ENCODE data around the gene OR4D6. TPM values are rescaled to one million over a fixed set of nuclear protein-coding genes. Genes with fewer than 3 reads are reported as not detected.
"Not testable (repeated sequence)": the region's sequence is repeated elsewhere in the genome, so short reads cannot be mapped to it uniquely, and the experiment has no call there.

Gene OR4D6
- total RNA-seq, 1 experiment from 2014 or later = not detected

GRCh38 chr11:59437770-59438169 is 19.0 kb upstream of the OR4D6 start:
- no peak overlapping the region for H3K9ac ChIP-seq (ENCODE audit: low read length)
- intact Hi-C loops (cut with micrococcal nuclease) = no loop called here
- ATAC-seq (no peak), DNase-seq (no peak)
- no peak overlapping the region for H3K27ac ChIP-seq (ENCODE audit: low read length)
- no peaks in the 10 kb centered on the region for H4K20me1 ChIP-seq (ENCODE audit: low read length)
- H3K9me3 ChIP-seq (ENCODE audit: low read length) = no peaks in the 10 kb centered on the region
- H3K4me2 ChIP-seq (ENCODE audit: low read length) = no peak overlapping the region
- no peak overlapping the region for H2AFZ ChIP-seq (ENCODE audit: low read length)
- H3K79me2 ChIP-seq (ENCODE audit: low read length) = no peaks in the 10 kb centered on the region
- TF ChIP-seq, protein P1, sequence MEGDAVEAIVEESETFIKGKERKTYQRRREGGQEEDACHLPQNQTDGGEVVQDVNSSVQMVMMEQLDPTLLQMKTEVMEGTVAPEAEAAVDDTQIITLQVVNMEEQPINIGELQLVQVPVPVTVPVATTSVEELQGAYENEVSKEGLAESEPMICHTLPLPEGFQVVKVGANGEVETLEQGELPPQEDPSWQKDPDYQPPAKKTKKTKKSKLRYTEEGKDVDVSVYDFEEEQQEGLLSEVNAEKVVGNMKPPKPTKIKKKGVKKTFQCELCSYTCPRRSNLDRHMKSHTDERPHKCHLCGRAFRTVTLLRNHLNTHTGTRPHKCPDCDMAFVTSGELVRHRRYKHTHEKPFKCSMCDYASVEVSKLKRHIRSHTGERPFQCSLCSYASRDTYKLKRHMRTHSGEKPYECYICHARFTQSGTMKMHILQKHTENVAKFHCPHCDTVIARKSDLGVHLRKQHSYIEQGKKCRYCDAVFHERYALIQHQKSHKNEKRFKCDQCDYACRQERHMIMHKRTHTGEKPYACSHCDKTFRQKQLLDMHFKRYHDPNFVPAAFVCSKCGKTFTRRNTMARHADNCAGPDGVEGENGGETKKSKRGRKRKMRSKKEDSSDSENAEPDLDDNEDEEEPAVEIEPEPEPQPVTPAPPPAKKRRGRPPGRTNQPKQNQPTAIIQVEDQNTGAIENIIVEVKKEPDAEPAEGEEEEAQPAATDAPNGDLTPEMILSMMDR (conservative IDR thresholded peaks at IDR 0.05; ENCODE audit: low read depth, low read length) = no peak
- TF ChIP-seq EZH2phosphoT487 (IDR thresholded peaks at IDR 0.05; ENCODE audit: borderline replicate concordance, low read length) (no peak), EZH2 (IDR thresholded peaks at IDR 0.05; ENCODE audit: low read length, unreplicated experiment) (no peak)
- ChIA-PET POLR2A (ENCODE audit: unreplicated experiment) (no interaction called here), CTCF (no interaction called here)
- H3K4me1 ChIP-seq (ENCODE audit: insufficient read depth, low read length) = no peaks in the 10 kb centered on the region
- no peaks in the 10 kb centered on the region for H3K36me3 ChIP-seq (ENCODE audit: low read depth, low read length)
- no peak overlapping the region for H3K4me3 ChIP-seq (ENCODE audit: low read length)
- H3K27me3 ChIP-seq (ENCODE audit: low read length) = peaks cover 71% of the 10 kb centered on the region
- no TSS peak for BruUV-seq (replicated peaks)
- no peaks in the 10 kb centered on the region for H3K9me2 ChIP-seq (replicated peaks; ENCODE audit: low read length)
- H3F3A ChIP-seq (ENCODE audit: low read length, unreplicated experiment) = no peaks in the 10 kb centered on the region

DNA sequence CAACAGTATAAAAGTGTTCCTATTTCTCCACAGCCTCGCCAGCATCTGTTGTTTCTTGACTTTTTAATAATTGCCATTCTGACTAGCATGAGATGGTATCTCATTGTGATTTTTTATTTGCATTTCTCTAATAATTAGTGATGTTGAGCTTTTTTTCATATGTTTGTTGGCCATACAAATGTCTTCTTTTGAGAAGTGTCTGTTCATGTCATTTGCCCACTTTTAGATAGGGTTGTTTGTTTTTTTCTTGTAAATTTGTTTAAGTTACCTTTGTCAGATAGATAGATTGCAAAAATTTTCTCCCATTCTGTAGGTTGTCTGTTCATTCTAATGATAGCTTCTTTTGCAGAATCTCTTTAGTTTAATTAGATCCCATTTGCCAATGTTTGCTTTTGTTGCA is 11.1 kb upstream of the OR4D6 start:
- H3K27me3 ChIP-seq (ENCODE audit: low read length) = peaks cover 56% of the 10 kb centered on the region
- H2AFZ ChIP-seq (ENCODE audit: low read length); H3K4me2 ChIP-seq (ENCODE audit: low read length); H3K79me2 ChIP-seq (ENCODE audit: low read length); BruUV-seq (replicated peaks); H3K9me2 ChIP-seq (replicated peaks; ENCODE audit: low read length); H3F3A ChIP-seq (ENCODE audit: low read length, unreplicated experiment); H3K27ac ChIP-seq (ENCODE audit: low read length); ATAC-seq; intact Hi-C loops (cut with micrococcal nuclease); H3K4me3 ChIP-seq (ENCODE audit: low read length); H3K9me3 ChIP-seq (ENCODE audit: low read length); H3K36me3 ChIP-seq (ENCODE audit: low read depth, low read length); H3K4me1 ChIP-seq (ENCODE audit: insufficient read depth, low read length); H3K9ac ChIP-seq (ENCODE audit: low read length); CTCF ChIA-PET; DNase-seq; POLR2A ChIA-PET (ENCODE audit: unreplicated experiment); H4K20me1 ChIP-seq (ENCODE audit: low read length): not testable (repeated sequence)

DNA sequence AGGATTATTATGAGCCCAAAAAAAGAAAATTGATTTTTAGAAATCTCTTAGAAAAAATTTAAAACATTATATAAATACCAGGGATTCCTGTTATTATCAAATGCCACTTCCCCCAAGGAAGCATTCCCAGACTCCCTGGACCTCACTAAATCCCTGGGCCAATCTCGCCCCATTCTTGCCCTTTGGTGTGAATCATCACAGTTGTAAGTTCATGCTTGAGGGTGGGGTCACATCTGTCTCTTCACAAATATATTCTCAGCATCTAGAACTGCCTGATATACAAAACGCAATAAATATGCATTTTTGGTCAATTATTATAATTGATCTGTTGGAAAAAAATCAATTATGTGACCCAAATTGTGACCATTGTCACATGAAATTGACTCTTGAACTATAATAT is 8.3 kb upstream of the OR4D6 start:
- Histone ChIP-seq H3K4me2 (ENCODE audit: low read length) (no peak overlapping the region), H3K27ac (ENCODE audit: low read length) (no peak overlapping the region), H3K27me3 (ENCODE audit: low read length) (peaks cover 48% of the 10 kb centered on the region), H2AFZ (ENCODE audit: low read length) (no peak overlapping the region), H4K20me1 (ENCODE audit: low read length) (no peaks in the 10 kb centered on the region), H3F3A (ENCODE audit: low read length, unreplicated experiment) (no peaks in the 10 kb centered on the region), H3K79me2 (ENCODE audit: low read length) (no peaks in the 10 kb centered on the region), H3K9ac (ENCODE audit: low read length) (no peak overlapping the region), H3K9me3 (ENCODE audit: low read length) (no peaks in the 10 kb centered on the region), H3K4me1 (ENCODE audit: insufficient read depth, low read length) (no peaks in the 10 kb centered on the region), H3K4me3 (ENCODE audit: low read length) (no peak overlapping the region), H3K36me3 (ENCODE audit: low read depth, low read length) (no peaks in the 10 kb centered on the region), H3K9me2 (replicated peaks; ENCODE audit: low read length) (no peaks in the 10 kb centered on the region)
- ChIA-PET POLR2A (ENCODE audit: unreplicated experiment) (no interaction called here), CTCF (no interaction called here)
- intact Hi-C loops (cut with micrococcal nuclease) = no loop called here
- no peak for DNase-seq
- BruUV-seq (replicated peaks) = no TSS peak
- ATAC-seq = no peak
- no peak for TF ChIP-seq EZH2 (IDR thresholded peaks at IDR 0.05; ENCODE audit: low read length, unreplicated experiment)
- TF ChIP-seq, protein P1 (conservative IDR thresholded peaks at IDR 0.05; ENCODE audit: low read depth, low read length) = no peak
- TF ChIP-seq EZH2phosphoT487 (IDR thresholded peaks at IDR 0.05; ENCODE audit: borderline replicate concordance, low read length) = no peak

All from PC-3 (cell line).